H54 (cell line): ENCODE measurements around the gene AGBL3.
"Not testable (repeated sequence)": the region's sequence is repeated elsewhere in the genome, so short reads cannot be mapped to it uniquely, and the experiment has no call there.

Source experiments
- DNase-seq: peaks from one replicate; pipeline ENCODE4 v3.0.0; 2011; ENCODE audit warnings: low spot score, mixed read lengths; ENCODE audit not compliant: insufficient read length
- FAIRE-seq: peaks from 3 replicates; lab custom pipeline; 2011; peaks lifted over from hg19 to GRCh38; lab: Jason Lieb, UNC
- POLR2A ChIP-seq: IDR thresholded peaks from 2 replicates; pipeline ENCODE4 v1.6.1; 2011; ENCODE audit warnings: low read depth, mild to moderate bottlenecking, low read length

Gene AGBL3

DNA sequence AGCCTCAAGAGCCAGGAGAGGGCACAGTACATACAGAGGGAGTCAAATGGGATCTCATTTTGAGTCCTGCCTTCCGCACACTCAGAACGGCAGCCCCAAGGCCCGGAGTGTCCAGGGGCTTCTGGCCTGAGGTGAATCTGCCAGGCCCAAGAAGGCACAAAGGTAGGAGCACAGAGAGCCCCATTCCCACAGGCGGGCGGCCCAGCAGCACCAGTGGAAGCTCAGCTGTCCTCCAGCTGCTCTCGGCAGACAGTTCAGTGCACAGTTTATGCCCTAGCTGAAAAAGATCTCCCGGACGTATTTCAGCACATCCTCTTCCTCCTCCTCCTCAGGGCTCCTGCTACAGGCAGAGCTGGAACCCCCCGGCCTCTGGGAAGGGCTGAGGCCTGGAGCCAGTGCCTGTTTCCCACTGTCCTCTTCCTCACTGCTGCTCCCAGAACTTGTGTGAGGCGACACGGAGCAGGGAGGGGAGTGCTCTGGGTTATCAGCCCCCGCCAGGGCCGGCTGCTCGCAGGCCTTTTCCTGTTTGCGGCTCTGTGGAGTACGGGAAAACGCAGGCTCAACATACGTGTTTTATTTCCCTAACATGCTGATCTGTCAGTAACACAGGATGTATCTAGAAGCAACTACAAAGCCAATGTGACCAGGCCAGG, 180.2 kb downstream of the AGBL3 start:
- no peak for DNase-seq

DNA sequence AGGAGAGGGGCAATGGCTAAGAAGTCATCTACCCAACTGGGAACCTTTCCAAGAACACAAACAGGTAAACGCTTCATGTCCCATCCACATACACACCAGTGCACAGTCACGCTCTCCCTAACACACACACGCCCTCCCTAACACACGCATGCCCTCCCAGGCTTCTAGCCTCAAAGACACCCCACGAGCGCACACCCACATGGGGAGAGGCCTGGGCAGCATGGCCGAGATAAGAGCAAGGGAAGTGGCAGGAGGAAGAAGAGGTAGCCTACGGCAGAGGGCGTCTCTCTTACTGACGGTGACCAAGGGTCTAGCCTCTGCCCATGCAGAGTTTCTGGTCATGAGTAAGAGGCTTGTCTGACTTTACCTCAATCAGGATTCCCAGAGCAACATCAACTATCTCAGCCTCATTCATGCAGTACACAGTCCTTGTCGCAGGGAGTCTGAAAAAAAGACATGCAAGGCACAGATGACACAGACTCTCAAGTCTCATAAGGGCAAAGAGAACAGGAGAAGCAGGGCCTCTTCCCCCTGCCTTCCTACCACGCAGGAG, 181.1 kb downstream of the AGBL3 start:
- FAIRE-seq (no peak), DNase-seq (no peak)
- TF ChIP-seq POLR2A, result no peak

More for the DNA sequence above, 180.2 kb downstream of the AGBL3 start:
- FAIRE-seq, result no peak
- TF ChIP-seq POLR2A, result no peak

DNA sequence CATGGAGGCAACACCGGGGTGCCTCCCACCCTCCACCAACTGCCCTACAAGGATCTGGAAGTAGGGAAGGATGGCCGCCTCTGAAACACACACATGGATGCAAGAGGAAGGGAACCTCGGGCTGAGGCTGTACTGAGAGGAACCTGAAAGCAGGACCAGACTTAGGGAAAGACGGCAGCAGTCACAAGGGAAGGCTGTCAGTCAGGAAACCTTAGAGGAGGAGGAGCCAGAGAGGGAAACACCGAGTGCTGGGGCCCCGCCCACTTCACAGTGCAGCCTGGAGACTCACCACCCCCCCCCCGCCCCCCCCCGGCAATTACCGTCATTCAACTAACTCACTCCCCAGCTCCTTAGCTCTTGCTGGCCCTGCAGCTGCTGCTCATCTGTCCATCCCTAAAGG, 181.7 kb downstream of the AGBL3 start:
- FAIRE-seq, result no peak
- TF ChIP-seq POLR2A, result no peak; the same call in 1 of the 2 replicates
- no peak for DNase-seq

DNA sequence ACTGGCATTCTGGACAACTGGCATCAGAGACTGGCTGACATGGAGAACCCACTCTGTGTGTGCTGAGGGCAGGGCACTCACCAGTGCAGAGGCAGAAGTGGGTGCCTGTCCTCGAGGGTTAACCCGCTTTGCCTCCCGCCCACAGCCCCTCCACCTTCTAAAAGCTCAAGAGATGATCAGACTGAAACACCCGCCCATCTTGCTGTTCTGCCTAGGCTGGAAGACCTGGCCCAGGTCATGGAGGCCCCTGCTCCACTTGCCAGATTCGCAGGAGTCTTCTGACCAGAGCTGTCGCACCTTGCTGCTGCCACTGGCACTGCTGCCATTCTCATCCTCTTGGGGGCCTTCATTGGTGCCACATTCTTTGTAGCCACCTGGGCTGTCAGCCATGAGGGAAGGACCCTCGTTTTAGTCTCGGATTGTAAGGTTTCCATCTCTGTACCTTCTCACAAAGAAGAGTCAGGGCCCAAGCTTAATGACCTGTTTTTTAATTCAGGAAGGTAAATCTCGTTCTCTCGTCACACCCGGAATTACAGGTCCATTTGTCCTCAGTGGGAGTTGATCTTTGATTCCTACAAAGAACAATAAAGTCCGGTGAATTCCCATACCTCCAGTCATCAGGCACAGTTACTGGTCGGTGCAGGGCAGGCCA, 182.3 kb downstream of the AGBL3 start:
- no peak for TF ChIP-seq POLR2A
- DNase-seq (no peak), FAIRE-seq (no peak)

DNA sequence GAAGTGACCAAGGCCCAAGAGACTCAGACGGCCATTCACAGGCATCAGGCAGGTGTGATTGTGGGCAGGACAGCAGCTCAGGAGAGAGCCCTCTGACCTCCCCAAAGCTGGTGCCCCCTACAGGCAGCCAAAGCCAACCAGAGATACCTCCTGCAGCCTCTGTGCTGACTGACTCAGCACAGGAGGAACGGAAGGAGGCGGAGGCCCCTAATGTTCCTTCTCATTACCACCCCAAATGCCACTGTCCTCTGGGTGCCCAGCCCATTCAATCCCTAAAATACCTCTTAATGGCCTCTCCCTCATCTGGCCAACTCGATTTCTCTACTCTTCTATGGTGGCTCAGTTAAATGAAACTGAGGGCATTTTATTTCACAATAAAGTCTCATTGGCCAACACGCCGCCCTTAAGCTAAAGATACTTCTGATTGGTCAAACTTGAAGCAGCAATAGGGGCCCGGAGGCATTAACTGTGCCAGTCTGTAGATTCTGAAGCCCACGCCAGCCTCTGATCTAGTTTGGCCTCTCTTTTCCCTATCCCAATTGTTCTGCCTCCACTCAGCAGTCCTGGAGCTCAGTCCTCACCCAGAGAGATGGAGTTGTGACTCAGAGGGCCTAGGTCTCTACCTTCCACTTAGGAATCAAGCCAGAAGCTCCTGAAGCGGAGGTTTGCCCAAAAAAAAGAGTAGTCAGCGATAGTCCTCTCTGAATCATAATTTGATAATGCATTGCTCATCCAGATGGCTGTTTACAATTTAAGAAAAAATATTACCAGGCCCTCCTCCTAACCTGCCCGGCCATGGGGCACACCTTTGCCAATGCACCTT, 183.0 kb downstream of the AGBL3 start:
- no peak for FAIRE-seq
- DNase-seq, result peak; percentile 40

DNA sequence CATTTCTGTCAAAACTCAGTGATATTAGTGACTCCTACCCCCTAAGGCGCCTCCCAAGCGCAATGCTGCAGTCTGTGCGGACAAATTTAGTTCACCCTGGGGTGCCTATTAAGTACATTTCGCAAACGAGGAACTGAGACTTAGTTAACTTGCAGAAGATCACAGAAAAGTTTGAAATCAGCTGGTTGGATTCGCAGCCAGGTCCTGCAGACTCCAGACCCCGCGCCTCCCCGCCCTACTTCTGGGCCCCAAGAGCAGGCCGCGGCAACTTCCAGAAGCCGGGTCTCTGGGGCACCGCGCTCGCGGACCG, 183.6 kb downstream of the AGBL3 start:
- FAIRE-seq (no peak), DNase-seq (no peak)
- TF ChIP-seq POLR2A, result no peak

More for the DNA sequence above, 183.0 kb downstream of the AGBL3 start:
- TF ChIP-seq POLR2A, result no peak

DNA sequence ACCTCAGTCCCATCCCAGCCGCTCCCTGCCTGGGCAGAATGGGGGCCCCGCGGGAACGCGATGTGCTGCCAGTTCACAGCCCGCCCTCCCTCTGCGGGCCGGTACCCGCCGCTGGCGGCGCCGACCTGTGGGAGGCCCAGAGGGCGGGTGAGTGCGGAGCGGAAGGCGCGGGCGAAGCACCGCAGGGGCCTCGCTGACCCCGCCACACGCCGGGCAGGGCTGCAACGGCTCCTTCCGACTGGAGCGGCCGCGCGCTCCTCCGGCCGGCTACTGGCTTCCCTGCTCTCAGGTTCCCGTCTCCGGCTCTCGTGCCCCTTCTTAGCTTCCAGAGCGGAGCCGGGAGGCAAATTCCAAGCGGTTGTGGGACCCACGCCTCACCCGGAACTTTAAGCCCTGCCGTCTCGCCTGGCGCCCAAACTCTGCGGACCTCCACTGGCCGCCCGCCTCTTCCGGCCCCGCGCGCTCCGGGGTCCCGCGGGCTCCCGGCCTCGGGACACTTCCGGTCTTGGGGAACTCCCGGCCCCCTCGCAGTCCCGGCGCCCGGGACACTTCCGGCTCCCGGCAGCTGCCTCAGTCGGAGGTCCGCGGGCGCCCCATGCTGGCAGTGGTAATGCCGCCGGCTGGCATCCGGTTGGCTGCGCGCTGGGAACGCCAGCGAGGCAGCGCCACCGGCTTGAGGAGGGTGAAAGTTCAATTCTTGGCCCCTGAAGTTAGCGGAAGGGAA, 184.1 kb downstream of the AGBL3 start, which contains the start of gene CYREN:
Gene CYREN, minus strand, starts transcription at position 434 of the 724 bp plus-strand sequence. CDS start 1,785 bp downstream, outside the sequence.
- FAIRE-seq (no peak), DNase-seq (peak; percentile 92)
- TF ChIP-seq POLR2A, result peak; percentile 67

DNA sequence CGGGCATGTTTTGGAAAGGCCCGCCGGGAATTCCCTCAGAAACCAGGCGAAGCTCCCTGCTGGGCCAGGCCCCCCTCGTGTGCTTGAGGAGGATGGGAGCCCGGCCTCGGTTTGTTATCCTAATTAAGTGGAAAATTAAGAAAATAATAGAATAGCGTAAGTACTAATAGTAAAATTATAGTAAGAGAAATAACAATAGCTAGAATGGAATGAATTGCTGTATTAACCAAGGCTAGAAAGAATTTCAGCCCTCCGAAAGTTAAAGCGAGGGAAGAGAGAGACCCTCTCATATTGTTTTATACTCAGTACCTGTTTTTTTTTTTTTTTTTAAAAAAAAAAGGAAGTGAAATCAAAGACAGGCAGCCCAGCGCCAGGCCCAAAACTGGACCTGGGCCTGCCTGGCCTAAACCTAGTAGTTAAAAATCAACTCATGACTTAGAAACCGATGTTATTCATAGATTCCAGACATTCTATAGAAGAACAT, 184.7 kb downstream of the AGBL3 start:
- not testable (repeated sequence) for FAIRE-seq, DNase-seq

DNA sequence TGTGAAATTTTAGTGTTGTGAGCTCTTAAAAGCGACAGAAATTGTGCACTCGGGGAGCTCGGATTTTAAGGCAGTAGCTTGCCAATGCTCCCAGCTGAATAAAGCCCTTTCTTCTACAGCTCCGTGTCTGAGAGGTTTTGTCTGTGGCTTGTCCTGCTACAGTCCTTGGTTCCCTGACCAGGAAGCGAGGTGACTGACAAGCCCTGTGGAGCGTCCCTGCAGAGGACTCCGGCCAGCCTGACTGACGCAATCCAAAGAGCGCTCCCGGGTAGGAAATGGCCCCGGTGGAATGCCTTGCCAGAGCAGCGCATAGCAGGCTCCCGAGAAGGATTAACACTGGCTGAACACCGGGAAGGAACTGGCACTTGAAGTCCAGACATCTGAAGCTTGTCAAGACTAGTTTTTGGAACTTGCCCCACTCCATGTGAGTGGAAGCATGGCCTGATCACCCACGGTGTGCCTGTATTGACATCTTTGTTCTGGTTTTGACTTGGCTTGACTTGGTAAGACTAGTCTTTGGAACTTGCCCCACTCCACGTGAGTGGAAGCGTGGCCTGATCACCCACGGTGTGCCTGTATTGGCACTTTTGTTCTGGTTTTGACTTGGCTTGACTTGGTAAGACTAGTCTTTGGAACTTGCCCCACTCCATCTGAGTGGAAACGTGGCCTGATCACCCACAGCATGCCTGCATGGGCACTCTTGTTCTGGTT, 185.4 kb downstream of the AGBL3 start:
- not testable (repeated sequence) for DNase-seq, FAIRE-seq

DNA sequence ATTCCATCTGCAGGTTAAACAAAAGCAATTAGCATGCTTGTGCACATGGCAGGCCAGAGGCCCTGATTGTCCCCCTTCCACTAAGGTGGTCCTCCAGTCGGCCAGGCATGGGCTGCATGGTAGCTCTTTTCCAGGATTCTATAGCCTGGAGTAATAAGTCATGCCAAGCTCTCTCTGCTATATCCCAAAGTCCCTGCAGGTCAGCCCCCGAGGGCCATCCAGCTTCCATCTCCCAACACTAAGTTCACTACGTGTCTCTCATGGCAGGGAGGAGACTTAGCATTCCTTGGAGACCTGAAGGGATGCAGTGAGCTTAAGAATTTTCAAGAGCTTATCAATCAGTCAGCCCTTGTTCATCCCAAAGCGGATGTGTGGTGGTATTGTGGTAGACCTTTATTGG, 187.6 kb downstream of the AGBL3 start:
- FAIRE-seq, DNase-seq: not testable (repeated sequence)

DNA sequence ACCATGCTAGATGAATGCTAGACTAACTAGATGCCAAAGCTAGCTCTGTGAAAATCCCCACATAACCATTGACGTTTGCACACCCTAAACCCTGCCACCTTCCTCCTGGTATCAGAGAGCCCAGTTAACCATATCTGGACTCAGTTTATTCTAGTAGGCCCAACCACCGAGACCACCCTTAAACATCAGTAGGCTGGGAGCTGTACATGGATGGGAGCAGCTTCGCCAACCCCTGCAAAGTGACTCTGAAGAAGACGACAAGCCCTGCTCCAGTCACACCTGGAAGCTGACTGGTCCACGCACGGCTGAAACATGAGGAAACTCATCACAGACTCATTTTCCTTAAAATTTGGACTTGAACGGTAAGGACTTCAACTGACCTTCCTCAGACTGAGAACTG, 188.6 kb downstream of the AGBL3 start:
- DNase-seq (no peak), FAIRE-seq (no peak)
- TF ChIP-seq POLR2A, result no peak

DNA sequence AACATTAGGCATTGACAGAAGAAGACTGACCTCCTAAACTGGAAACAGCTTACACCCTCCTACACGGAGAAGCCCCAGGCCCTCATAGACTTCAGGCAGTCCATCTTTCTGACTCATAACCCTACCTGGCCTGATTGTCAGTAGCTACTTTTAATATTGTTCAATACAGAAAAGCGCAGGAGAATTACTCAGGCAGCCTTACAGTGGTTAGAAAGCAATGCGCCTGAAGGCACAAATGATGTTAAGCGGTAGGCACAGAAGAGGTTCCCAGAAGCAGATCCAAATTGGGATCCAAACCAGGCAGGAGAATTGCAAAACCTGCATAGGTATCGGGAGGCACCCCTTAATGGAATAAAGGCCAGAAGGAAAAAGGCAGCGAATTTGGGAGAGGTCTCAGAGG, 189.6 kb downstream of the AGBL3 start:
- TF ChIP-seq POLR2A, result no peak
- no peak for DNase-seq
- no peak for FAIRE-seq
